ENCODE data around the gene WDFY1.
"Not testable (repeated sequence)": the region's sequence is repeated elsewhere in the genome, so short reads cannot be mapped to it uniquely, and the experiment has no call there.

Gene WDFY1

GRCh38 chr2:223890721-223891120 is 54.4 kb downstream of the WDFY1 start:
- no peak for DNase-seq

DNA sequence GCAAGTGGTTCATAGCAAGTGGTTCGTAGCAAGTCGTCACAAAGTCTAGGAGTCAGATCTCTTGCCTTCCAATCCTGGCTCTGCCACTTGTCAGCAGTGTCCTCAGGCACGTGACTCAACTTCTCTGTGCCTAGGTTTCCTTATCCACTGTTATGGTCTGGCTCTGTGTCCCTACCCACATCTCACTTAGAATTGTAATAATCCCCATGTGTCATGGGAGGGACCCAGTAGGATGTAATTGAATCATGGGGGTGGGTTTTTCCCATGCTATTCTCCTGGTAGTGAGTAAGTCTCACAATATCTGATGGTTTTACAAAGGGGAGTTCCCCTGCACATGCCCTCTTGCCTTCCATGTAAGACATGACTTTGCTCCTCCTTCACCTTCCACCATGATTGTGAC is 55.9 kb downstream of the WDFY1 start:
- no peak for DNase-seq

DNA sequence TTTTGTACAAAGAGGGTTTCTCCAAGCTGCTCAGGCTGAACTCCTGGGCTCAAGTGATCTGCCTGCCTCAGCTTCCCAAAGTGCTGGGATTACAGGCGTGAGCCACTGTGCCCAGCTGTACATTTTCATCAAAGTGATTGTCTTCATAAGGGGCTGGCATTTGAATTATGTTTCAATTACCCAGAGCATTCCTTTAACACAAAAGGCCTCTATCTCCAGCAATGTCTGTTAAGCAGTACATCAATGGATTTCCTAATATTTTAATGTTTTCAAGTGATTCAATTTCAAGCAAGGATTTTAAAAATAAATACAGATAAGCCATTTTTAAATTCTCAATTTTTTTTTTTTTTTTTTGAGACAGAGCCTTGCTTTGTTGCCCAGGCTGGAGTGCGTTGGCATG is 56.9 kb downstream of the WDFY1 start:
- DNase-seq = no peak

- no peak for DNase-seq
Observed at GRCh38 chr2:223887127-223887526, 58.0 kb downstream of the WDFY1 start.

DNA sequence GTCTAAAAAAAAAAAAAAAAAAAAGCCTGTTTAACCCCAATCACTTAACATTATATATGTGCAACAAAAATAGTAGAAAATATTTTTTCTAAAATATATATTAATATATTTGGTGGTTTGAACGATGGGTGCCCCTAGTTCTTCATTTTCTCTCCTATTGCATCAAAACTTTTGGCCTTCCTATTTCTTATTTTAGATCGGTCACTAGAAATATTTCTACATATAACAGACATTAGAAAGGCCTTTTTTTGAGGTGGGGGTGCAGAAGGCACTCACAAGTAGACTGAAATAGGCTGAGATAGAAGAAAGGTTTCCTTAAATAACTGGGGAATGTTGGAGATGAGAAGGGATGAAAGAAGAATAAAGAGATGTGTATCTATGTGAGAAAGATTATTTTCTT is 58.4 kb downstream of the WDFY1 start:
- no peak for DNase-seq

DNA sequence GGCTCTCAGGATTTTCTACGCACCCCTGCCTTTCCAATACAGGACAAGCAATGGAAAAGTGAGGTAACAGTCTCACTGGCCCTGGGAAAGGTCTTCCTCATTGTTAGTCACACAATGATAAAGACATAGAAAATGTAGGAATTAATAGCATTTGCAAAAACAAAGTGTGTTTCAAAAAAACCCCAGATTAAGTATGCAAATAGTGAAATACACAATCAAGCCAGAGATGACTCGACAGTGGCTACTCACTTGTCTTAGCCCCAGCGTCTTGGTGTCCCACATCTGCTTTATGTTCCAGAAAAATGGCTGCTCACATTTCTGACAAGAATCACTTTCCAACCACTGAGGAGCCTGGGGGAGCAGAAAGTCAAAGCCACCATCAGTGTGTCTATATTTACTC is 60.7 kb downstream of the WDFY1 start:
- no peak for DNase-seq

GRCh38 chr2:223882715-223883114 is 62.4 kb downstream of the WDFY1 start:
- no peak for DNase-seq

GRCh38 chr2:223880796-223881195 is 64.3 kb downstream of the WDFY1 start:
- DNase-seq = no peak

DNA sequence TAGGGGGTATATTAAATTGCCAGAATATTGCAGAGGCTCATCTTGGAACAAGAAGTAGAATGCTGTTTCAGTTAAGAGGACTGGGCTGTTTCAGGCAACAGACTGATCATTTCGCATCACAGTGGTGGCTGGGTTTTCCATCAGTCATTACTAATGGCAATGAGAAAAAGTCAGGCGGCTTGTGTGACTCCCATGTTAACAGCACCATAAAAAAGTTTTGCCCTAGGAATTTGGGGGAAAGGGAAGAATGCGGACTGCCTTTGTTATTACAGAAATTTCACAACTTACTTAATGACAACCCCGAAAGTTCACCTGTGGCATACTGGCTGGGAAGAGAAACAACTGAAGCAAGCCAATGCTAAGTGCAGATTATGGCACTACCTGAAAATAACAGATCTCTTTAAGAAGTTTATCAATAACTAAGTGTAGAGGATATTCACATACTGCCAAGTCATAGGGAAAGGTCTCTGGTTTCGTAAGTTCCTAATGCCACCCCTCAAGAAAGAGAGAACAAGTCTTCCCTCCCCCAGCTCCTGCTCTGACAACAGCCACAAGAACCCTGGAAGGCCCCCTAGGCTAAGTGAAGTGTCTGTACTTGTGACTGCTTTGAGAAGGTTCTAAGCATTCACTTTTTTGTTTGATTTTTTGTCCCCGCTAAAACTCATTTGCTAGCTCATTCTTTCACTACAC is 67.3 kb downstream of the WDFY1 start:
- DNase-seq = no peak

DNA sequence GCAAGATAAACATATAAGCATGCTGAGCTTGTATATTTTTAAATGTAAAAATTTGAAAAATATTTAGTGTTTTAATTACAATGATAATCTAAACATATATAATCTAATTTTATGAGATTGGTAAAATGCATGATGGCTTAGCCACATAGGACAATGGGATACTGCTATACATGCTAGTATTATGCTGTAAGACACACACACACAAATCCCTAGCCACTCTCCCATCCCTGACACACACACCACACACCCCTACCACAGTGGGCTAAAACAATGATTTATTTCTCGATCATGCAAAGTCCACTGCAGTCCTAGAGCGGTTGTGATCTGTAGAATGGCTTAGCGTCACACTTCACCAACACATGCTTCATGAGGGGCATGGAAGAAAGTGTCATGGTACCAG is 71.5 kb downstream of the WDFY1 start:
- no peak for DNase-seq

GRCh38 chr2:223872772-223873171 is 72.4 kb downstream of the WDFY1 start:
- not testable (repeated sequence) for DNase-seq

DNA sequence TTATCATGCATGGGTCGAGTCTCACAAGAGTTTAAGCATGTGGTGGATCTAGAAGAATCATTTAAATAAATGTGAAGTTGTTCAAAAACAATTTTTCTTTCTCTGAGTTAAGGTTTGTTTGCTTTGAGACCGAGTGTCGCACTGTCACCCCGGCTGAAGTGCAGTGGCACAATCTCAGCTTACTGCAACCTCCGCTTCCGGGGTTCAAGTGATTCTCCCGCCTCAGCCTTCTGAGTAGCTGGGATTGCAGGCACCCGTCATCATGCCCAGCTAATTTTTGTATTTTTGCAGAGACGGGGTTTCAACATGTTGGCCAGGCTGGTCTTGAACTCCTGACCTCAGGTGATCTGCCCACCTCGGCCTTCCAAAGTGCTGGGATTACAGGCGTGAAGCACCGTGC is 73.5 kb downstream of the WDFY1 start:
- not testable (repeated sequence) for DNase-seq

DNA sequence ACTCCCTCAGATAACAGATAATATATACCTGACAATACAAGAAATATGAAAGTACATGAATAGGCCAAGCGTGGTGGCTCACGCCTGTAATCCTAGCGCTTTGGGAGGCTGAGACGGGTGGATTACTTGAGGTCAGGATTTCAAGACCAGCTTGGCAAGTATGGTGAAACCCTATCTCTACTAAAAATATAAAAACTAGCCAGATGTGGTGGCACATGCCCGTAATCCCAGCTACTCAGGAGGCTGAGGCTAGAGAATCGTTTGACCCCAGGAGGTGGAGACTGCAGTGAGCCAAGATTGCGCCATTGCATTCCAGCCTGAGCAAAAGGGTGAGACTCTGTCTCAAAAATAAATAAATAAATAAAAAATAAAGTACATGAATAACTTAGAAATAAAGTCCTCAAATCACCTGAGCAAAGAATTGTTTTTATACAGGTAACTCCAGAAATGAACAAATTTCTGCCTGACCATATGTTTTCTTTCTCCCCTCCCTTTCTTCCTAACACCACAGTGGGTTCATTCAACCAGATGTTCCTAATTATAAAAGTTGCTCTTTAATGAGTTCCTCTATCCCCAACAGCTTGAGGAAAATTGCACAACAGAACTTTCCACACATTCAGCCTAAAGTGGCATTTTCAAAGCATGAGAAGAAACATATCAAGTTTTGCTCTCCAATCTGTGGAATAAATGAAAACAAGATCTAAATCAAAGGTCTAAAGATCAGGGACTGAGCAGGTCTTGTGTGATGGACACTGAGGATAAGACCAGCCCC is 74.1 kb downstream of the WDFY1 start:
- no peak for DNase-seq

- DNase-seq = no peak
Observed at GRCh38 chr2:223868005-223868404, 77.1 kb downstream of the WDFY1 start.

- peak; percentile 13 for DNase-seq
Observed at GRCh38 chr2:223865907-223866508, 79.1 kb downstream of the WDFY1 start.

- peak; percentile 56 for DNase-seq
Observed at GRCh38 chr2:223865124-223865523, 80.0 kb downstream of the WDFY1 start.

- DNase-seq = no peak
Observed at GRCh38 chr2:223863491-223863890, 81.6 kb downstream of the WDFY1 start.

GRCh38 chr2:223860809-223861738 is 84.1 kb downstream of the WDFY1 start:
- DNase-seq = no peak

DNA sequence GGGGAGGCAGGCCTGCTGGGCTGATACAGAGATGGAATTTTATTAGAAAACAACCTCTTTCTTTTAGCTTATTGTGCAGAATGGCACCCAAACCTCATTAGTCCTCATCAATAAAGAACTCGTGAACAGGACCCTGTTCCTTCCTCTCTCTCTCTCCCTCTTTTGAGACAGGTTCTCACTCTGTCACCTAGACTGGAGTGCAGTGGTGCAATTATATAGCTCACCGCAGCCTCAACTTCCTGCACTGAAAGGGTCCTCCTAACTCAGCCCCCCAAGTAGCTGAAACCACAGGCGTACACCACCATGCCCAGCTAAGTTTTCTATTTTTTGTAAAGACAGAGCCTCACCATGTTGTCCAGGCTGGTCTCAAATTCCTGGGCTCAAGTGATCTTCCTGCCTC is 86.1 kb downstream of the WDFY1 start:
- DNase-seq = no peak

GRCh38 chr2:223856584-223856983 is 88.6 kb downstream of the WDFY1 start:
- DNase-seq = no peak

DNA sequence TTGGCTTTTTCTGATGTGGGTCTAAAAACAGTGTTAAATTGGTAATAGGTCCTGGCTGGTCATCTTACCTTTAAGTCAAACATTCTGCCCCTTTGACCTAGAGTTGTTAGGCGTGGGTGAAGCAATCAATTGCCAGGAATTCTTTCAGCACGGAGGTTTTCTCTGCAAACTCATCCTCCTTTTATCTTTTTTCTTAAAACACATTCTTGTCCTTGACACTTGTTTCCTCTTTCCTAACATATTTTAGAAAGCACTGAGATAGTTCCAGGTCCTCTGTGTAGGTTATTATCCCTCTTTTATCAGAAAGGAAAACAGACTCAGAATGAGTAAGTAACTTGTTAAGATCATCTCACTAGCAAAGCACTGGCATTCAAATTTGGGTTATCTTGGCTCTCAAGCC is 89.1 kb downstream of the WDFY1 start:
- DNase-seq = no peak

- no peak for DNase-seq
Observed at GRCh38 chr2:223855426-223855825, 89.7 kb downstream of the WDFY1 start.

DNA sequence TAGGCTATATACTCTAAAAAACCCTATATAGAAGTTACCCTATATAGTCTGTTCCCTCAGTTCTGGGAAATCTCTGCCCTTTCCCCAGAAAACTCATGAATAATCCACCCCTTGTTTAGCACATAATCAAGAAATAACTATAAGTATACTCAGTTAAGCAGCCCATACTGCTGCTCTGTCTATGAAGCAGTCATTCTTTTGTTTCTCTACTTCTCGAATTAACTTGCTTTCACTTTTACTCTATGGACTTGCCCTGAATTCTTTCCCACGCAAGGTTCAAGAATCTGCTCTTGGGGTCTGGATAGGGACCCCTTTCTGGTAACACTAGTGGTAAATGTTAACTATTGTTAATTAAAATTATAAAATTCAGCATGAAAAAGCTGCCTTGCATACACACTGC is 90.4 kb downstream of the WDFY1 start:
- DNase-seq = no peak
